Lower leg skin (tissue), 4 donors: ENCODE data around the gene DVL3. TPM values are rescaled to one million over a fixed set of nuclear protein-coding genes. Genes with fewer than 3 reads are reported as not detected.

Experiments
- DNase-seq, 2 donors: peaks; one replicate each; pipeline ENCODE4 v3.0.0-alpha.2; 2019; ENCODE audit warnings: low spot score in 2 of 2
- H3K4me3 ChIP-seq: fragments of 200-600 bp; sonication (generic); 2 replicates; pipeline ENCODE4 v1.5.1; 2017; ENCODE audit warnings: mild to moderate bottlenecking, low read depth; ENCODE audit not compliant: poor library complexity, severe bottlenecking
- CTCF ChIP-seq, 3 donors: fragments of 450-650 bp; IDR thresholded peaks; one replicate each; pipeline ENCODE4 v1.5.1; 2016; ENCODE audit warnings: antibody characterized with exemption in 3 of 3, mild to moderate bottlenecking in 3 of 3, moderate library complexity in 2 of 3
- POLR2A ChIP-seq, 2 donors: fragments of 450-650 bp; IDR thresholded peaks; one replicate each; pipeline ENCODE4 v1.6.1; 2016 to 2017; ENCODE audit warnings: antibody characterized with exemption in 2 of 2, mild to moderate bottlenecking in 1 of 2, moderate library complexity in 1 of 2
- WGBS, 2 donors: methylation state at CpG; one replicate each; pipeline ENCODE4 v1.1.5; 2018; 5-methylcytosine and 5-hydroxymethylcytosine counted together
- intact Hi-C: fragments of 100-400 bp; cut with DNase I; formaldehyde crosslinking; loops from one replicate; pipeline ENCODE4 v1.15.0; 2023; ENCODE audit warnings: low total_unique reads
- total RNA-seq, 4 donors: library from RNA; depleted of rRNA; stranded (reverse); fragments of >200 nt; gene quantifications; one replicate each; pipeline ENCODE4 v1.1.0, GENCODE V29; 2016

The DVL3 gene
- total RNA-seq, 4 donors from 2014 or later: 37.9 to 81.9 (median 42.4) TPM

- no peak overlapping the region for H3K4me3 ChIP-seq
- TF ChIP-seq POLR2A (IDR thresholded peaks at IDR 0.05) (no peak), CTCF (IDR thresholded peaks at IDR 0.05) (no peak)
- intact Hi-C loops: no loop called here
- no peak for DNase-seq
- 21 to 35% methylated on average over 4 of the region's 4 CpGs for WGBS, 2 donors
These were observed 22.2 kb downstream of the DVL3 start for GRCh38 chr3:184177331-184177731.

- no peak overlapping the region for H3K4me3 ChIP-seq
- no peak for TF ChIP-seq CTCF (IDR thresholded peaks at IDR 0.05)
- TF ChIP-seq POLR2A (IDR thresholded peaks at IDR 0.05): no peak
- DNase-seq: no peak
- 91 to 92% methylated on average over 12 to 14 of the region's 14 CpGs for WGBS, 2 donors
- intact Hi-C loops: no loop called here
These were observed 22.7 kb downstream of the DVL3 start for GRCh38 chr3:184177767-184178306.

- no peak for DNase-seq
- TF ChIP-seq POLR2A (IDR thresholded peaks at IDR 0.05) (no peak), CTCF (IDR thresholded peaks at IDR 0.05) (no peak)
- intact Hi-C loops: no loop called here
- 94 to 97% methylated on average over 13 of the region's 13 CpGs for WGBS, 2 donors
- H3K4me3 ChIP-seq: no peak overlapping the region
These were observed 23.5 kb downstream of the DVL3 start for GRCh38 chr3:184178521-184179138.

GRCh38 chr3:184180165-184180564 lies 25.0 kb downstream of the DVL3 start:
- no peak for DNase-seq
- intact Hi-C loops: no loop called here
- no peak overlapping the region for H3K4me3 ChIP-seq
- TF ChIP-seq CTCF (IDR thresholded peaks at IDR 0.05) (no peak), POLR2A (IDR thresholded peaks at IDR 0.05) (no peak)
- 90 to 92% methylated on average over 6 of the region's 6 CpGs for WGBS, 2 donors

- no peak for DNase-seq
- H3K4me3 ChIP-seq: no peak overlapping the region
- WGBS, 2 donors: 92 to 99% methylated on average over 9 of the region's 9 CpGs
- TF ChIP-seq POLR2A (IDR thresholded peaks at IDR 0.05) (no peak), CTCF (IDR thresholded peaks at IDR 0.05) (no peak)
- intact Hi-C loops: no loop called here
These were observed 26.4 kb downstream of the DVL3 start for GRCh38 chr3:184181596-184181995.

GRCh38 chr3:184183679-184184078 lies 28.5 kb downstream of the DVL3 start:
- intact Hi-C loops: no loop called here
- no peak overlapping the region for H3K4me3 ChIP-seq
- no peak for DNase-seq
- WGBS, 2 donors: 80 to 84% methylated on average over 5 of the region's 5 CpGs
- TF ChIP-seq POLR2A (IDR thresholded peaks at IDR 0.05) (no peak), CTCF (IDR thresholded peaks at IDR 0.05) (no peak)
